ENCODE results near the gene SRXN1.

The SRXN1 gene

GRCh38 chr20:675033-675452, 22.0 kb upstream of the SRXN1 start:
- DNase-seq: no peak

- DNase-seq: no peak
Measured at GRCh38 chr20:673603-674001, 20.6 kb upstream of the SRXN1 start.

GRCh38 chr20:672963-673602, 20.1 kb upstream of the SRXN1 start:
- no peak for DNase-seq

GRCh38 chr20:671252-672030, 18.4 kb upstream of the SRXN1 start:
- DNase-seq: no peak

- no peak for DNase-seq
Measured at GRCh38 chr20:669573-669972, 16.6 kb upstream of the SRXN1 start.

- DNase-seq: no peak
Measured at GRCh38 chr20:668638-669037, 15.6 kb upstream of the SRXN1 start.

- DNase-seq: no peak
Measured at GRCh38 chr20:668050-668449, 15.1 kb upstream of the SRXN1 start.

- no peak for DNase-seq
Measured at GRCh38 chr20:667351-668034, 14.5 kb upstream of the SRXN1 start.

- no peak for DNase-seq
Measured at GRCh38 chr20:666877-667276, 13.9 kb upstream of the SRXN1 start.

GRCh38 chr20:665276-665675, 12.3 kb upstream of the SRXN1 start:
- no peak for DNase-seq

- no peak for DNase-seq
Measured at GRCh38 chr20:664576-664975, 11.6 kb upstream of the SRXN1 start.

GRCh38 chr20:664151-664550, 11.2 kb upstream of the SRXN1 start:
- DNase-seq: no peak

GRCh38 chr20:663315-664090, 10.5 kb upstream of the SRXN1 start:
- no peak for DNase-seq

GRCh38 chr20:662277-663192, 9.5 kb upstream of the SRXN1 start:
- no peak for DNase-seq

GRCh38 chr20:661474-662270, 8.7 kb upstream of the SRXN1 start:
- DNase-seq: no peak

- no peak for DNase-seq
Measured at GRCh38 chr20:658731-659291, 5.8 kb upstream of the SRXN1 start.

GRCh38 chr20:658202-658601, 5.2 kb upstream of the SRXN1 start:
- no peak for DNase-seq

GRCh38 chr20:655726-656624, 3.0 kb upstream of the SRXN1 start:
- no peak for DNase-seq

GRCh38 chr20:654417-654750, 1.4 kb upstream of the SRXN1 start:
- DNase-seq: no peak

All from NCI-H2081 treated with DMSO at 0.1 percent for 48 hours (cell line).